Measurements from ENCODE around the gene STAMBP. TPM values are rescaled to one million over a fixed set of nuclear protein-coding genes. Genes with fewer than 3 reads are reported as not detected.

The STAMBP gene
- polyA plus RNA-seq, 1 donor (not counting 4 experiments of a cell fraction or from before 2014, with no cell fraction given): 95.4 TPM

DNA sequence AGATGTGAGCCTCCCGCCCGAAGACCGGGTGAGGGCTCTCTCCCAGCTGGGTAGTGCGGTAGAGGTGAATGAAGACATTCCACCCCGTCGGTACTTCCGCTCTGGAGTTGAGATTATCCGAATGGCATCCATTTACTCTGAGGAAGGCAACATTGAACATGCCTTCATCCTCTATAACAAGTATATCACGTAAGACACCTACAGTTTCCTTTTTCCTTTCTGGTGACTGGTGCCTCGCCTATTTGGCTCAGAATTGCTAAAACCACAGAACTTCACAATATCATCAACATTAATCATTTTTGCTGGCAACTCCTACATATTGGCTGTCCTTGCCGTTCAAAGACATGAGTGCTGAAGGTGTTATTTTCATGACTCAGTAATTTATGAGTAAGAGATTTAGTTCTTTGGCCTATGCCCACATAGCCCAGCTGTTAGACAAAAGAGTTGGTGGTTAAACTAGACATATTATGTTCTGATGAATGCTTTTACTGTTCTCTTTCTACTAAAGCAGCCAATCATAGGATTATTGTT, 2.2 kb downstream of the STAMBP start:
- Histone ChIP-seq H3K9me1 (ENCODE audit: control insufficient read depth, extremely low read depth, insufficient read depth, low read length) (no peaks in the 10 kb centered on the region), H3K27ac (ENCODE audit: control insufficient read depth, insufficient read depth, low read length) (peak overlapping the region; percentile 95), H3K79me2 (ENCODE audit: control insufficient read depth, insufficient read depth, low read length) (peaks cover 47% of the 10 kb centered on the region), H3K36me3 (ENCODE audit: control insufficient read depth in 2 of 2, extremely low read depth in 1 of 2, insufficient read depth in 2 of 2, low read length in 2 of 2) (peaks cover 8 to 19% of the 10 kb centered on the region in 2 experiments), H2AFZ (ENCODE audit: control insufficient read depth, low read length) (no peak overlapping the region), H4K20me1 (ENCODE audit: control insufficient read depth, extremely low read depth, insufficient read depth, low read length) (no peaks in the 10 kb centered on the region), H3K4me3 (ENCODE audit: control insufficient read depth in 2 of 3, extremely low read depth in 1 of 3, insufficient read depth in 2 of 3, low read depth in 1 of 3, low read length in 3 of 3) (peak overlapping the region; percentile 72 to 92 (median 77)), H3K4me1 (ENCODE audit: control insufficient read depth, extremely low read depth, insufficient read depth, low read length) (peaks cover 32% of the 10 kb centered on the region), H3K9me3 (ENCODE audit: control insufficient read depth, low read depth, low read length) (no peaks in the 10 kb centered on the region), H3K27me3 (ENCODE audit: control insufficient read depth, extremely low read depth, insufficient read depth, low read length) (no peaks in the 10 kb centered on the region), H3K9ac (ENCODE audit: control insufficient read depth, extremely low read depth, insufficient read depth, low read length) (peak overlapping the region; percentile 93), H3K4me2 (ENCODE audit: control insufficient read depth, extremely low read depth, insufficient read depth, low read depth, low read length) (peak overlapping the region; percentile 95)
- peak; percentile 71 for DNase-seq (ENCODE audit: low read depth, low spot score)
- FAIRE-seq: peak; percentile 89
- TF ChIP-seq, protein P1, sequence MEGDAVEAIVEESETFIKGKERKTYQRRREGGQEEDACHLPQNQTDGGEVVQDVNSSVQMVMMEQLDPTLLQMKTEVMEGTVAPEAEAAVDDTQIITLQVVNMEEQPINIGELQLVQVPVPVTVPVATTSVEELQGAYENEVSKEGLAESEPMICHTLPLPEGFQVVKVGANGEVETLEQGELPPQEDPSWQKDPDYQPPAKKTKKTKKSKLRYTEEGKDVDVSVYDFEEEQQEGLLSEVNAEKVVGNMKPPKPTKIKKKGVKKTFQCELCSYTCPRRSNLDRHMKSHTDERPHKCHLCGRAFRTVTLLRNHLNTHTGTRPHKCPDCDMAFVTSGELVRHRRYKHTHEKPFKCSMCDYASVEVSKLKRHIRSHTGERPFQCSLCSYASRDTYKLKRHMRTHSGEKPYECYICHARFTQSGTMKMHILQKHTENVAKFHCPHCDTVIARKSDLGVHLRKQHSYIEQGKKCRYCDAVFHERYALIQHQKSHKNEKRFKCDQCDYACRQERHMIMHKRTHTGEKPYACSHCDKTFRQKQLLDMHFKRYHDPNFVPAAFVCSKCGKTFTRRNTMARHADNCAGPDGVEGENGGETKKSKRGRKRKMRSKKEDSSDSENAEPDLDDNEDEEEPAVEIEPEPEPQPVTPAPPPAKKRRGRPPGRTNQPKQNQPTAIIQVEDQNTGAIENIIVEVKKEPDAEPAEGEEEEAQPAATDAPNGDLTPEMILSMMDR (optimal IDR thresholded peaks at IDR 0.05 in 1 of 3, IDR thresholded peaks at IDR 0.05 in 1 of 3, conservative IDR thresholded peaks at IDR 0.05 in 1 of 3; ENCODE audit: extremely low read depth in 1 of 3, insufficient read depth in 2 of 3, low read length in 3 of 3): no peak
- TF ChIP-seq EZH2 (IDR thresholded peaks at IDR 0.05; ENCODE audit: low read length): no peak
- dilution Hi-C loops (cut with MboI; ENCODE audit: extremely low pct_ligation_motif_present, low sequenced_read_pairs): no loop called here

DNA sequence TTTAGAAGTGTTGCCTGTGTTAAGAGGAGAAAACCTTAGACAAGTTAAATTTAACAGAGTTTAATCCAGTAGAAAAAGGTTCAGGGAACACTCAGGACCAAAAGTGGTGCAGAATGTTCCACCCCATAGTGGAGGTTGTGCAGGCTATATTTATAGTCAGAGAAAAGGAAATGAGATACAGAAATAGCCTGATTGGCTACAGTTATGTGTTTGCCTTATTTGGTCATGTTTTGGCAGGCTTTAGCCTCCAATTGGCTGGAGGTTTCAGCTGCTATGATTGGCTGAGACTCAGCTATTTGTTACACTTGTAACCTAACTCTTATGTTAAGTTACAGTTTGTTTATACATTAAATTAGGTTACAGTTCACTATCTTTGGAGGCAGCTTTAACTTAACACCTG, 4.2 kb downstream of the STAMBP start:
- no peaks in the 10 kb centered on the region for H3K9me1 ChIP-seq (ENCODE audit: control insufficient read depth, extremely low read depth, insufficient read depth, low read length)
- H4K20me1 ChIP-seq (ENCODE audit: control insufficient read depth, extremely low read depth, insufficient read depth, low read length): no peaks in the 10 kb centered on the region
- no peak for FAIRE-seq
- H3K27me3 ChIP-seq (ENCODE audit: control insufficient read depth, extremely low read depth, insufficient read depth, low read length): no peaks in the 10 kb centered on the region
- peak overlapping the region; percentile 23 for H3K4me2 ChIP-seq (ENCODE audit: control insufficient read depth, extremely low read depth, insufficient read depth, low read depth, low read length)
- H3K9ac ChIP-seq (ENCODE audit: control insufficient read depth, extremely low read depth, insufficient read depth, low read length): no peak overlapping the region
- no peak for DNase-seq (ENCODE audit: low read depth, low spot score)
- peaks cover 12 to 19% of the 10 kb centered on the region in 2 experiments for H3K36me3 ChIP-seq (ENCODE audit: control insufficient read depth in 2 of 2, extremely low read depth in 1 of 2, insufficient read depth in 2 of 2, low read length in 2 of 2)
- peaks cover 32% of the 10 kb centered on the region for H3K4me1 ChIP-seq (ENCODE audit: control insufficient read depth, extremely low read depth, insufficient read depth, low read length)
- H3K9me3 ChIP-seq (ENCODE audit: control insufficient read depth, low read depth, low read length): no peaks in the 10 kb centered on the region
- no peak overlapping the region for H3K27ac ChIP-seq (ENCODE audit: control insufficient read depth, insufficient read depth, low read length)
- no peak for TF ChIP-seq EZH2 (IDR thresholded peaks at IDR 0.05; ENCODE audit: low read length)
- TF ChIP-seq, protein P1 (optimal IDR thresholded peaks at IDR 0.05 in 1 of 3, IDR thresholded peaks at IDR 0.05 in 1 of 3, conservative IDR thresholded peaks at IDR 0.05 in 1 of 3; ENCODE audit: extremely low read depth in 1 of 3, insufficient read depth in 2 of 3, low read length in 3 of 3): no peak
- peaks cover 62% of the 10 kb centered on the region for H3K79me2 ChIP-seq (ENCODE audit: control insufficient read depth, insufficient read depth, low read length)
- dilution Hi-C loops (cut with MboI; ENCODE audit: extremely low pct_ligation_motif_present, low sequenced_read_pairs): no loop called here
- no peak overlapping the region for H2AFZ ChIP-seq (ENCODE audit: control insufficient read depth, low read length)
- no peak overlapping the region for H3K4me3 ChIP-seq (ENCODE audit: control insufficient read depth in 2 of 3, extremely low read depth in 1 of 3, insufficient read depth in 2 of 3, low read depth in 1 of 3, low read length in 3 of 3)
